Epithelial cell of proximal tubule (primary cell): ENCODE measurements around the gene SAP25. TPM values are rescaled to one million over a fixed set of nuclear protein-coding genes. Genes with fewer than 3 reads are reported as not detected.

Experiments used
- DNase-seq: peaks from one replicate; pipeline ENCODE4 v3.0.0-alpha.2; 2011; ENCODE audit warnings: low read depth
- H3K4me3 ChIP-seq: 2 replicates; pipeline ENCODE4 v1.5.1; 2011; ENCODE audit warnings: low read depth, mild to moderate bottlenecking, low read length
- total RNA-seq: library from RNA; depleted of rRNA; stranded (reverse); fragments of >200 nt; gene quantifications from 2 replicates; pipeline ENCODE4 v1.2.3, GENCODE V29; 2015
- TF ChIP-seq, protein P1 (sequence below): conservative IDR thresholded peaks from 2 replicates; pipeline ENCODE4 v1.5.1; 2012; ENCODE audit warnings: low read depth, mild to moderate bottlenecking, low read length

SAP25 gene
- total RNA-seq, 1 donor from 2014 or later = 1.7 TPM

- H3K4me3 ChIP-seq = no peak overlapping the region
- TF ChIP-seq, protein P1, sequence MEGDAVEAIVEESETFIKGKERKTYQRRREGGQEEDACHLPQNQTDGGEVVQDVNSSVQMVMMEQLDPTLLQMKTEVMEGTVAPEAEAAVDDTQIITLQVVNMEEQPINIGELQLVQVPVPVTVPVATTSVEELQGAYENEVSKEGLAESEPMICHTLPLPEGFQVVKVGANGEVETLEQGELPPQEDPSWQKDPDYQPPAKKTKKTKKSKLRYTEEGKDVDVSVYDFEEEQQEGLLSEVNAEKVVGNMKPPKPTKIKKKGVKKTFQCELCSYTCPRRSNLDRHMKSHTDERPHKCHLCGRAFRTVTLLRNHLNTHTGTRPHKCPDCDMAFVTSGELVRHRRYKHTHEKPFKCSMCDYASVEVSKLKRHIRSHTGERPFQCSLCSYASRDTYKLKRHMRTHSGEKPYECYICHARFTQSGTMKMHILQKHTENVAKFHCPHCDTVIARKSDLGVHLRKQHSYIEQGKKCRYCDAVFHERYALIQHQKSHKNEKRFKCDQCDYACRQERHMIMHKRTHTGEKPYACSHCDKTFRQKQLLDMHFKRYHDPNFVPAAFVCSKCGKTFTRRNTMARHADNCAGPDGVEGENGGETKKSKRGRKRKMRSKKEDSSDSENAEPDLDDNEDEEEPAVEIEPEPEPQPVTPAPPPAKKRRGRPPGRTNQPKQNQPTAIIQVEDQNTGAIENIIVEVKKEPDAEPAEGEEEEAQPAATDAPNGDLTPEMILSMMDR = no peak
- no peak for DNase-seq
These were observed 1.5 kb upstream of the SAP25 start for GRCh38 chr7:100575206-100575631.

DNA sequence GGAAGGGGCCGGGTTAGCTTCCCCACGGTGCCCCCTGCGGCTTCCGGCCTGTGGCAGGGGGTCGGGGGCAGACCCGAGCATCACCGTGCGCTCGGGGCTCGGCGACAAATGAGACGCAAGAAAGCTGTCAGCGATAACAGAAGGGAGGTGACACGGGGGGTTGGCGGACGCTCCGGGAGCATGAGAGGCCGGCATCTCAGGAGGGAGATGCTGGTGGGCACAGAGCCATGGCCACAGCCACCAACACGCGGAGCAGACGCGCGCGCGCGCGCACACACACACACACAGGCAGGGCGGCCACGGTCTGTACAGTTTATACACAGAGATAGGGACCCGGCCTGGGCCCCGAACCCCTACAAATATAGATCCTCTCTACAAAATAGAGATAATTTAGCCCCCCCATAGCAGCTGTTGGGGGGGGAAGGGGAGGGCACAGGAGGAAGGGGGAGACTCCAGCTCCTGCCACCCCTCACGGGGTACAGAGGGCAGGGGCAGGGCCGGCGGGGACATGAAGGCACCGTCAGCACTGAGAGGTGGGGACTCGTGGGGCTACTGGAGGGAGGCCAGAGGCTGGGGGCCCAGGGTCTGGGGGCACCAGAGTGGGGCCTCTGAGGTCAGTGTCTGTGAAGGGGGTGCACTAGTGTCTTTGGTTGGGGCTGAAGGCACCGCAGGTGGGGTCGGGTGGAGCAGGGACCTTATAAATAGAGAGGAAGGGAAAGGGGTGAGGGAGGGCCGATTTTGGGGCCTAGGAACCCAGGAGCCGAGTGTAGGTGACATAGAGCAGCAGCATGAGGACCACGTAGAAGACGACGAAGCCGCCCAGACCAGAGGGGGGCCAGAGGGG lies 884 bp upstream of the SAP25 start:
- TF ChIP-seq, protein P1 = no peak
- no peak for DNase-seq
- no peak overlapping the region for H3K4me3 ChIP-seq

DNA sequence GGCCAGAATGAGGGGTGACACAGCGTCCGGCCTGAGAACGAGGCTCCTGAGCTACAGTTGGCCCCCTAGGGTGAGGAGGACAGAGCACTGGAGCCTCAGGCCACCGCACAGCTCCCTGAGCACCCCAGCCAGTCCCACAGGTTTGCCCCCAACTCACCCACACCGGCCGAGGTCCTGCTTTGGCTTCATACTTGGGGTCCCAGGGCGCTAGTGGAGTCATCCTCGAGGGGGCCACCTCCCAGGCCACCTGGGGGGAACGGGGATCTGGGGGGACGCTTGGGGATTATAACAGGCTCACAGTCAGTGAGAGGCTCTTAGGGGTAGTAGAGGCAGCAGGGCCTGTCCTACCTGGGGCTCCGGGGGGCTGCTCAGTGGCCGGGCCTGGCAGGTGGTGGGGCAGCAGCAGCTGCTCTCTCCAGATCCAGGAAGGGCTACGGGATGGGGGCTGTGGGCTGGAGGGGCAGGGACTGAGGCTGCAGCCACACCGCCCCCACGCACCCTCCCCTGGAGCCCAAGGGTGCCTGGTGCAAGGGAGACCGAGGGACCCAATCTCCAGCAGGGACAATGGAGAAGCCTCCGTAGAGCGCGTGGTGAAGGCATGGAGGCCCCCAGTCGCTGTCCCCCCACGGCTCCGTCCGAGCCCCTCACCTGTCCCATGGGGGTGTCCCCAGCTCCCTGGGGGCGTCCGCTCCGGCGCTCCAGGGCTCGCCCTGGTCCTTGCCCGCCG lies 588 bp downstream of the SAP25 start:
- no peak overlapping the region for H3K4me3 ChIP-seq
- TF ChIP-seq, protein P1 = no peak
- no peak for DNase-seq

- no peak for DNase-seq
- TF ChIP-seq, protein P1 = no peak
- H3K4me3 ChIP-seq = no peak overlapping the region
These were observed 1.3 kb downstream of the SAP25 start for GRCh38 chr7:100572281-100572948.

GRCh38 chr7:100571829-100572116 lies 1.9 kb downstream of the SAP25 start:
- DNase-seq = no peak
- H3K4me3 ChIP-seq = no peak overlapping the region
- TF ChIP-seq, protein P1 = no peak

DNA sequence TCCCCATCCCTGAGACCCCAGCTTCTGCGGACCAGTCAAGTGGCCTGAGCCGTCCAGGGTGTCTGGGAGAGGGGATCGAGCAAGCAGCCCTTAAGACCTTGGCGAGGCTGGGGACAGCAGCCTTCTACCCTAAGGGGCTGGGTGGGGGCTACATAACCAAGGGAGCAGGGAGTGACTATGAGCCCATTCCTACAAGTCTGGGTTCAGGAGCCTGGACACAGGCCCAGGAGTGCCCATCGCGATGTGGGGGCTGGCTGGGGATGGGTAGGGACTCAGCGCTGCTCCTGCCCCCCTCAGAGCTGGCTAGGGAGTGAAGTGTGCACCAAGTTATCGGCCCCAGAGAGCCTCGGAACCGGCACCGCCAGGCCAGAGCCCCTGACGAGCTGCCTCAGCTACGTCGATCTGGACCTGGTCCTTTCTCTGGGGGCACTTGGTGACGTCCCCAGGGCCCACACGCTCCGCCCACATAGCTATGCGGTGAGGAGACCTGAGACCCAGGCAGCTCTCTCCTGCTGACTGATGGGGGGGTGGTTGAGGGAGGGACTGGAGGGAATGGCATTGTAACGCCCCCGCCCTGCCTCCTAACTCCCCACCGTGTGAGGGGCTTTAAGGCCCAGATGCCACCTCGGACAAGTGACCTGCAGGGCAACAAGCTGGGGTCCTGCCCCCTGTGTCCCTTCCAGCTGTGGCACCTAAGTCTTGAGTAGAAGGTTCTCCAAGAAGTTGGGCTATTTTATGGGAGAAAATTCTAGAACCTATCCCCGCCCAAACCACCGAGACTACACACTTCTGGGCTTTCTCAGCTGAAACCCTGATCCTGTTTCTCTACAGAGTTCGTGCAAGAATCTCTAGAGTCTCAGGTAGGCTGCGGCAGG lies 2.5 kb downstream of the SAP25 start:
- TF ChIP-seq, protein P1 = no peak
- DNase-seq = no peak
- H3K4me3 ChIP-seq = no peak overlapping the region
